NCI-H2227 (cell line): ENCODE measurements around the gene RPS6KA2.

Experiments
- DNase-seq: peaks from one replicate; lab custom pipeline; 2025; ENCODE audit not compliant: unreplicated experiment; lab: John Stamatoyannopoulos, UW

RPS6KA2 gene

DNA sequence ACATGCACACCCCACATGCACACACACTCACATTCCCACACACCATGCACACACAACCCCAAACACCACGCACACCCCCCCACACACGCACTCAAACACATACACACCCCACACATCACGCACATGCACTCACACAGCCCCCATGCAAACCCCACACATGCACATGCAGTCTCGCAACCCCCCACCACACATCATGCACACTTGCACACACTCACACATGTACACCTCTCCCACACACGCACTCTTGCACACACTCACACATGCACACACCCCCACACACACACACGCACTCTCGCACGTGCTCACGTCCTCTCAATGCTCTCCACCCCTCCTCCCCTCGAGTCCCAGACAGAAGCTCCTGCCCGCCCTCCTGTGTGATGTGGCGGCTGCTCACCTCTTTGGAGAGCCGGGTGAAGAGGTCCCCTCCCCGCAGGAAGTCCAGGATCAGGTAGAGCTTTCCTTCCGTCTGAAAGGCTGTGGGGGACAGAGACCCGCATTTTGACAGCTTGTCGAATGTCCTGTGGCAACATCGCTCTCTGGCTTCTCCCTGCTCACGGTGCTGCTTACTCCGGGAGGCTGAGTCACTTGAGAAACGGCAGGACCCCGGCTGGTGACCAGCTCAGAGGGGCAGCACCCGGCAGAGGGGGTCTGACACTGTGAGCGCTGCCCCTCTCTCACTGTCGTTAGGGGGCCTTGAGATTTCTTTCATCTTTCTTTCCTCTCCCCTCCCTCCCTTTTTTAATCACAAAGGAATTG is 119.1 kb downstream of the RPS6KA2 start:
- no peak for DNase-seq

GRCh38 chr6:166507380-166507779 is 119.7 kb downstream of the RPS6KA2 start:
- DNase-seq = no peak

DNA sequence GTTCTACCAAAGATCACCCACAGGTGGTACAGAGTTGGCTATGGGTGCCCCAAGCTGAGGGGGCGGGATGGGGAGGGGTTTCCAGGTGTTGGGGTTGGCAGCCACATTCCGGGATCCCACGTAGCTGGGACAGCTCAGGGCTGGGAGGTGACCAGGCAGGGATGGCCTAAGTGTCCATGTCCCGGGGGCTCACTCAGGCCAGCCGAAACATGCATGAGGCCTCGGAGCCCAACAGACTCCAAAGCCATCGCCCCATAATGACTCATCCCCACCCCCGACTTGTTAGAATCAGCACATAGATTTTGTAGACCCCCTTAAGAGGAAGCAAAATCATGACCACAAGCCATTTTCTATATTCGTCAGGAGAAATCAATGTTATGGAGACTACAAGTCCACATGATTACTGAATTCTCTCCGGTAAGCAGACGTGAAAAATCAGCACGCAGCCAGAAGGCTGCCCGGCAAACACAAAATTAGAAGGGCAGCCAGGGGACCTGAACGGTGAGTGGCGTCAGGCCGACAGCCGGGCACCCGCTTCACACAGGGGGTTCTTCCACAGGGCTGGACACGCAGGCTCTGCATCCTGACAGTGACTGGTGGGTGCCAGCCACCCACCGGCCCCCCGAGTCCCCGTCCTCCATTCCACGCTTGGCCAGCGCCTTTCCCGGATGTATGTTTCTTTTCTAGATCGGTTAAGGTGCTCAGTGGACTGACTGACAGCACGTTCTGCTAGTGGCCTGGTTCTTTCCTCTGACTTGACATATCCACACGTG is 121.7 kb downstream of the RPS6KA2 start:
- no peak for DNase-seq

DNA sequence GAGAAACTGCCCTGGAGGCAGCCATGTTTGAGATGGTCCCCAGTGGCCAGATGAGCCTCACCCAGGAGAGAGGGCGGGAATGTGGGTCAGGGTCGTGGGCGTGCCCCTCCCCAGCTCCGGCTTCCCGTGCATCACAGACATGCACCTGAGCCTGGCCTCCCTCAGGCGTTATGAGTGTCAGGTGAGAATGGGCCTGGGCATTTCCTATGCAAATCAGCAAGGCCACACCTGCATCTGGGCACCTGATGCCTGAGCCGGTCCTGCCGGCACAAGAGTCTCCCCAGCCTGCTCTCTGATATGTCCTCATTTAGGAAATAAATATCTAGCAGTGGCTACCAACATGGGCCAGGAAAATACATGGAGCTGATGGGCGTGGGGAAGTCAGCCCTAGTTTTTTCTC is 123.0 kb downstream of the RPS6KA2 start:
- no peak for DNase-seq

GRCh38 chr6:166503167-166503744 is 123.8 kb downstream of the RPS6KA2 start:
- DNase-seq = no peak

- DNase-seq = no peak
These were observed 124.6 kb downstream of the RPS6KA2 start for GRCh38 chr6:166502453-166502852.

DNA sequence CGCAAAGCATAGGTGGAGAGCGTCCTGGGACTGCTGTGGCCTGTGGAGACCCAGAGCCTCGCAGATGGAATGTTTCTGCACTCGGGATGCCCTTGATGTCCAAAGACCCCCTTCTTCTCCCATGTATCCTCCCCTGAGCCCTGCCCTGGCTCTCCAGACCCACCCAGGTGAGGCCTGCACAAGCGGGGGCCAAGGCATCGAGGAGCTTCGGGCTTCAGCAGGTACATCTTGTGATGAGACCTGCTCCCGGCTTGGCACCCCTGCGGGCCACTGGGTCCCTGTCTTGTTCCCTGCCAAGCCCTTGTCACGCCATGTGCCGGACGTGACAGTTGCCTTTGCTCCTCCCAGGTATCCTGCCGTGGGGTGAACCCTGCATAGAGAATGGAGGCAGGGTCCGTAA is 125.8 kb downstream of the RPS6KA2 start:
- DNase-seq = no peak

GRCh38 chr6:166500246-166500645 is 126.8 kb downstream of the RPS6KA2 start:
- DNase-seq = no peak

DNA sequence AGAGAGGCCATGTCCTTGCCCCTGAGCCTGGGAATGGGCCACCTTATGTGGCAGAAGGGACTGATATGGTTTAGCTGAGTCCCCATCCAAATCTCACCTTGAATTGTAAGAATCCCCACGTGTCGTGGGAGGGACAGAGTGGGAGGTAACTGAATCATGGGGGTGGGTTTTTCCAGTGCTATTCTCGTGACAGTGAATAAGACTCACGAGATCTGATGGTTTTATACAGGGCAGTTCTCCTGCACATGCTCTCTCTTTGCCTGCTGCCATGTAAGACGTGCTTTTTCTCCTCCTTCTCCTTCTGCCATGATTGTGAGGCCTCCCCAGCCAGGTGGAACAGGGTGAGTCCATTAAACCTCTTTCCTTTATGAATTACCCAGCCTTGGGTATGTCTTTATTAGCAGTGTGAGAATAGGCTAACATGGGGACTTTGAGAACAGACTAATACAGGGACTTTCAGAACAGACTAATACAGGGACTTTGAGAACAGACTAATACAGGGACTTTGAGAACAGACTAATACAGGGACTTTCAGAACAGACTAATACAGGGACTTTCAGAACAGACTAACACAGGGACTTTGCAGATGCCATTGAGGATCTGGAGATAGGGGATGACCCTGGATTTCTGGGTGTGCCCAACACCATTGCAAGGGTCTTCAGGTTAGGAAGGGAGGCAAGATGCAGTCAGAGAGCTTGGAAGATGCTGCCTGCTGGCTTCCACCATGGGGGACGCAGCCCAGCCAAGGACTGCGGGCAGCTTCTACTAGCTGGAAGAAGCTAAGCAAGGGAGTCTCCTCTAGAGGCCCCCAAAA is 127.5 kb downstream of the RPS6KA2 start:
- DNase-seq = no peak

- DNase-seq = no peak
These were observed 128.2 kb downstream of the RPS6KA2 start for GRCh38 chr6:166498661-166499349.

- no peak for DNase-seq
These were observed 128.8 kb downstream of the RPS6KA2 start for GRCh38 chr6:166498228-166498627.

GRCh38 chr6:166497087-166497899 is 129.8 kb downstream of the RPS6KA2 start:
- no peak for DNase-seq

GRCh38 chr6:166496460-166496859 is 130.6 kb downstream of the RPS6KA2 start:
- no peak for DNase-seq

- DNase-seq = no peak
These were observed 131.3 kb downstream of the RPS6KA2 start for GRCh38 chr6:166495487-166496314.

GRCh38 chr6:166494757-166495486 is 132.1 kb downstream of the RPS6KA2 start:
- DNase-seq = no peak

DNA sequence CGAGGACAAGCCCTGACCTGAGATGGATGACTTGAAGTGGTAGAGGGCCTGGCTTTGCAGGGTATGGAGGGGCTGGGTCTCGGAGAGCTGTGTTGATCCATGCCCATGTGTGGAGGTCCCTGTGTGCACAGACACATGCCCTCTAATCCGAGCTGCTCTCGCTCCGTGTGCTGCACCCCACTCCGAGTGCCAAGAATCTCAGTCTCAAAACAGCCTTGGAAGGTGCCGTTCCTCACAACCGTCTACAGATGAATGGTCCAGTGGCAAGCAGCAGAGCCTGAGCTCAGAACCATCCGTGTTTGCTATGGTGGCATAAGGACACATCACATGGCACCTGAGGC is 133.0 kb downstream of the RPS6KA2 start:
- no peak for DNase-seq

- no peak for DNase-seq
These were observed 133.5 kb downstream of the RPS6KA2 start for GRCh38 chr6:166493427-166494100.
